Measurements from ENCODE around the gene TARS1. TPM values are rescaled to one million over a fixed set of nuclear protein-coding genes. Genes with fewer than 3 reads are reported as not detected.
"Not testable (repeated sequence)": the region's sequence is repeated elsewhere in the genome, so short reads cannot be mapped to it uniquely, and the experiment has no call there.

The TARS1 gene
- total and polyA plus RNA-seq, 12 donors = 45.3 to 388 (median 106) TPM

- H3K36me3 ChIP-seq (replicated peaks in 1 of 2) = no peaks in the 10 kb centered on the region
- intact Hi-C loops (cut with DNase I) = no loop called here
- WGBS, 4 donors = 85 to 90% (median 88%) methylated on average over 3 of the region's 3 CpGs
Observed at GRCh38 chr5:33509036-33509435, 68.3 kb downstream of the TARS1 start.

GRCh38 chr5:33513462-33514185, 72.9 kb downstream of the TARS1 start:
- Histone ChIP-seq H3K36me3 (replicated peaks in 1 of 2) (no peaks in the 10 kb centered on the region), H3K27me3 (no peaks in the 10 kb centered on the region), H3K4me1 (replicated peaks in 1 of 2) (no peaks in the 10 kb centered on the region), H3K27ac (no peak overlapping the region), H3K4me3 (no peak overlapping the region), H3K9me3 (replicated peaks in 1 of 3) (no peaks in the 10 kb centered on the region)
- 65 to 91% (median 77%) methylated on average over 3 of the region's 3 CpGs for WGBS, 4 donors
- DNase-seq = no peak
- TF ChIP-seq CTCF (IDR thresholded peaks at IDR 0.05) = no peak
- TF ChIP-seq POLR2A (IDR thresholded peaks at IDR 0.05) = no peak
- intact Hi-C loops (cut with DNase I) = no loop called here

More at GRCh38 chr5:33509036-33509435, 68.3 kb downstream of the TARS1 start:
- Histone ChIP-seq H3K9me3 (replicated peaks in 1 of 3) (no peaks in the 10 kb centered on the region), H3K27me3 (no peaks in the 10 kb centered on the region), H3K27ac (no peak overlapping the region), H3K4me1 (replicated peaks in 1 of 2) (no peaks in the 10 kb centered on the region), H3K4me3 (no peak overlapping the region)
- TF ChIP-seq CTCF (IDR thresholded peaks at IDR 0.05) (no peak), POLR2A (IDR thresholded peaks at IDR 0.05) (no peak)
- no peak for DNase-seq

- H3K4me3 ChIP-seq; H3K27me3 ChIP-seq; H3K9me3 ChIP-seq (replicated peaks in 1 of 3); H3K27ac ChIP-seq; intact Hi-C loops (cut with DNase I); H3K36me3 ChIP-seq (replicated peaks in 1 of 2); H3K4me1 ChIP-seq (replicated peaks in 1 of 2); DNase-seq: not testable (repeated sequence)
- 95 to 98% (median 98%) methylated on average over 8 to 32 of the region's 32 CpGs for WGBS, 4 donors
Observed at GRCh38 chr5:33515366-33515765, 74.6 kb downstream of the TARS1 start.

- no peak for DNase-seq
- Histone ChIP-seq H3K9me3 (replicated peaks in 1 of 3) (no peaks in the 10 kb centered on the region), H3K4me1 (replicated peaks in 1 of 2) (no peaks in the 10 kb centered on the region), H3K4me3 (no peak overlapping the region), H3K27ac (no peak overlapping the region), H3K36me3 (replicated peaks in 1 of 2) (no peaks in the 10 kb centered on the region), H3K27me3 (no peaks in the 10 kb centered on the region)
- 82 to 90% (median 83%) methylated on average over 2 of the region's 2 CpGs for WGBS, 4 donors
- intact Hi-C loops (cut with DNase I) = no loop called here
- TF ChIP-seq CTCF (IDR thresholded peaks at IDR 0.05) (no peak), POLR2A (IDR thresholded peaks at IDR 0.05) (no peak)
Observed at GRCh38 chr5:33516421-33516820, 75.7 kb downstream of the TARS1 start.

Data from adrenal gland (tissue), 12 donors.